Tibial artery (tissue), 4 donors: ENCODE measurements around the gene NOL4L.

Source experiments
- DNase-seq, 2 donors: peaks; one replicate each; pipeline ENCODE4 v3.0.0-alpha.2; 2019
- H3K27ac ChIP-seq, 2 donors: fragments of 200-600 bp; sonication (generic) in 1 of 2; 1 replicate in 1 of 2; 2 replicates in 1 of 2; pipeline ENCODE4 v1.5.1; 2018 to 2019; ENCODE audit warnings: mild to moderate bottlenecking in 1 of 2
- H3K27me3 ChIP-seq, 2 donors: fragments of 200-600 bp; sonication (generic) in 1 of 2; one replicate each; pipeline versions ENCODE4 v1.5.1 to v1.6.0; 2016 to 2019
- H3K36me3 ChIP-seq, 3 donors: fragments of 200-600 bp; sonication (generic) in 2 of 3; one replicate each; pipeline ENCODE4 v1.5.1; 2016 to 2019; ENCODE audit warnings: mild to moderate bottlenecking in 2 of 3
- H3K4me1 ChIP-seq, 4 donors: fragments of 200-600 bp; sonication (generic) in 2 of 4; 1 replicate in 3 of 4; 2 replicates in 1 of 4; pipeline ENCODE4 v1.5.1; 2016 to 2019
- H3K4me3 ChIP-seq, 2 donors: fragments of 200-600 bp; sonication (generic) in 1 of 2; 1 replicate in 1 of 2; 2 replicates in 1 of 2; pipeline ENCODE4 v1.5.1; 2018 to 2019; ENCODE audit warnings: mild to moderate bottlenecking in 2 of 2
- H3K9me3 ChIP-seq, 3 donors: fragments of 200-600 bp; sonication (generic) in 1 of 3; one replicate each; pipeline ENCODE4 v1.5.1; 2016 to 2019
- CTCF ChIP-seq, 2 experiments: fragments of 200-600 bp in 1 of 2; fragments of 450-650 bp in 1 of 2; IDR thresholded peaks; one replicate each; pipeline ENCODE4 v1.5.1; 2017 to 2019; ENCODE audit warnings: antibody characterized with exemption in 2 of 2, mild to moderate bottlenecking in 1 of 2, moderate library complexity in 1 of 2
- intact Hi-C: fragments of 100-400 bp; cut with DNase I; formaldehyde crosslinking; loops from one replicate; pipeline ENCODE4 v1.15.0; 2023; ENCODE audit warnings: low total_unique reads

NOL4L gene

GRCh38 chr20:32621071-32621890 lies 36.1 kb upstream of the NOL4L start:
- H3K27ac ChIP-seq, result no peak overlapping the region
- H3K4me1 ChIP-seq, result no peaks in the 10 kb centered on the region
- peaks cover 0 to 18% of the 10 kb centered on the region in 2 donors for H3K27me3 ChIP-seq
- H3K4me3 ChIP-seq, result no peak overlapping the region
- H3K36me3 ChIP-seq, result no peaks in the 10 kb centered on the region
- TF ChIP-seq CTCF (IDR thresholded peaks at IDR 0.05), result no peak
- DNase-seq, result no peak
- intact Hi-C loops, result no loop called here
- H3K9me3 ChIP-seq, result no peaks in the 10 kb centered on the region

- Histone ChIP-seq H3K4me3 (no peak overlapping the region), H3K36me3 (no peaks in the 10 kb centered on the region), H3K27me3 (peaks cover 0 to 13% of the 10 kb centered on the region in 2 donors), H3K4me1 (no peaks in the 10 kb centered on the region), H3K9me3 (no peaks in the 10 kb centered on the region), H3K27ac (no peak overlapping the region)
- DNase-seq, result no peak
- intact Hi-C loops, result no loop called here
- TF ChIP-seq CTCF (IDR thresholded peaks at IDR 0.05), result no peak
These were observed 34.5 kb upstream of the NOL4L start for GRCh38 chr20:32619586-32619985.

GRCh38 chr20:32614772-32615171 lies 29.6 kb upstream of the NOL4L start:
- peaks cover 0 to 31% of the 10 kb centered on the region in 2 donors for H3K27me3 ChIP-seq
- no peak overlapping the region for H3K4me3 ChIP-seq
- no peak for DNase-seq
- no peak for TF ChIP-seq CTCF (IDR thresholded peaks at IDR 0.05)
- no peaks in the 10 kb centered on the region for H3K36me3 ChIP-seq
- H3K9me3 ChIP-seq, result no peaks in the 10 kb centered on the region
- no peaks in the 10 kb centered on the region for H3K4me1 ChIP-seq
- no peak overlapping the region for H3K27ac ChIP-seq
- intact Hi-C loops, result no loop called here

- no peaks in the 10 kb centered on the region for H3K9me3 ChIP-seq
- DNase-seq, result no peak
- H3K36me3 ChIP-seq, result no peaks in the 10 kb centered on the region
- intact Hi-C loops, result no loop called here
- peaks cover 0 to 31% of the 10 kb centered on the region in 2 donors for H3K27me3 ChIP-seq
- H3K4me3 ChIP-seq, result no peak overlapping the region
- H3K4me1 ChIP-seq, result no peaks in the 10 kb centered on the region
- TF ChIP-seq CTCF (IDR thresholded peaks at IDR 0.05), result no peak
- no peak overlapping the region for H3K27ac ChIP-seq
These were observed 29.2 kb upstream of the NOL4L start for GRCh38 chr20:32614303-32614702.

- Histone ChIP-seq H3K4me1 (no peaks in the 10 kb centered on the region), H3K36me3 (no peaks in the 10 kb centered on the region), H3K4me3 (no peak overlapping the region), H3K27ac (no peak overlapping the region), H3K27me3 (peaks cover 0 to 28% of the 10 kb centered on the region in 2 donors), H3K9me3 (no peaks in the 10 kb centered on the region)
- no peak for DNase-seq
- TF ChIP-seq CTCF (IDR thresholded peaks at IDR 0.05), result no peak
- intact Hi-C loops, result no loop called here
These were observed 28.3 kb upstream of the NOL4L start for GRCh38 chr20:32613192-32614053.
